Activated T-helper 2 cell treated with anti-CD3 and anti-CD28 coated beads, Interferon-gamma antibody, Interleukin-2, Interleukin-4, amounts not matched to agents 10 μg/mL and 5 μg/mL and 100 μg/mL, durations not matched to agents 14 hours and 24 hours and 36 hours (primary cell): Measurements from ENCODE around the gene COX7A2L. TPM values are rescaled to one million over a fixed set of nuclear protein-coding genes. Genes with fewer than 3 reads are reported as not detected.

Experiments used
- DNase-seq: peaks from one replicate; pipeline ENCODE4 v3.0.0; 2021; ENCODE audit warnings: low spot score
- H3K27ac Mint-ChIP-seq: one replicate; pipeline ENCODE4 v1.8.0; 2021; ENCODE audit warnings: mixed read lengths
- H3K27me3 Mint-ChIP-seq: one replicate; pipeline ENCODE4 v1.8.0; 2021; ENCODE audit warnings: low read depth, mixed read lengths
- H3K36me3 Mint-ChIP-seq: one replicate; pipeline ENCODE4 v1.8.0; 2021; ENCODE audit warnings: low read depth, mixed read lengths
- H3K4me1 Mint-ChIP-seq: one replicate; pipeline ENCODE4 v1.8.0; 2021; ENCODE audit warnings: low read depth, mixed read lengths
- H3K4me3 Mint-ChIP-seq: one replicate; pipeline ENCODE4 v1.8.0; 2021; ENCODE audit warnings: low read depth, mild to moderate bottlenecking, moderate library complexity, mixed read lengths
- H3K9me3 Mint-ChIP-seq: one replicate; pipeline ENCODE4 v1.8.0; 2021; ENCODE audit warnings: mixed read lengths
- intact Hi-C: fragments of 100-400 bp; cut with micrococcal nuclease; formaldehyde crosslinking; loops from one replicate; pipeline ENCODE4 v1.15.1; 2023
- total RNA-seq: library from RNA; stranded (reverse); gene quantifications from 2 replicates; pipeline ENCODE4 v1.2.3, GENCODE V29; 2022

The COX7A2L gene
- total RNA-seq, 1 donor from 2014 or later = 73.4 TPM

GRCh38 chr2:42332575-42332974 is 28.4 kb downstream of the COX7A2L start:
- Mint-ChIP-seq H3K27ac (no peak overlapping the region), H3K36me3 (peaks cover 70% of the 10 kb centered on the region)

GRCh38 chr2:42331569-42332284 is 29.3 kb downstream of the COX7A2L start:
- intact Hi-C loops = no loop called here
- no peak for DNase-seq
- H3K27me3 Mint-ChIP-seq = no peaks in the 10 kb centered on the region
- no peak overlapping the region for H3K27ac Mint-ChIP-seq
- peaks cover 71% of the 10 kb centered on the region for H3K36me3 Mint-ChIP-seq
- H3K4me1 Mint-ChIP-seq = peaks cover 6% of the 10 kb centered on the region
- H3K9me3 Mint-ChIP-seq = no peaks in the 10 kb centered on the region
- no peak overlapping the region for H3K4me3 Mint-ChIP-seq

More at GRCh38 chr2:42332575-42332974, 28.4 kb downstream of the COX7A2L start:
- H3K27me3 Mint-ChIP-seq = no peaks in the 10 kb centered on the region
- no peak for DNase-seq
- intact Hi-C loops = no loop called here
- no peak overlapping the region for H3K4me3 Mint-ChIP-seq
- H3K4me1 Mint-ChIP-seq = peaks cover 2% of the 10 kb centered on the region
- no peaks in the 10 kb centered on the region for H3K9me3 Mint-ChIP-seq

- H3K9me3 Mint-ChIP-seq = no peaks in the 10 kb centered on the region
- peaks cover 9% of the 10 kb centered on the region for H3K4me1 Mint-ChIP-seq
- no peaks in the 10 kb centered on the region for H3K27me3 Mint-ChIP-seq
- H3K27ac Mint-ChIP-seq = peak overlapping the region; percentile 46
- H3K36me3 Mint-ChIP-seq = peaks cover 73% of the 10 kb centered on the region
- H3K4me3 Mint-ChIP-seq = no peak overlapping the region
- DNase-seq = no peak
- intact Hi-C loops = loop anchor here (5.0 kb wide), 1 partner anchor 42 kb away; no protein-coding TSS in a partner anchor
Measured at GRCh38 chr2:42329736-42330135, 31.3 kb downstream of the COX7A2L start.

GRCh38 chr2:42328923-42329322 is 32.1 kb downstream of the COX7A2L start:
- intact Hi-C loops = loop anchor here (1.0 to 5.0 kb wide), 2 partner anchors 42 to 233 kb away; no protein-coding TSS in a partner anchor
- Mint-ChIP-seq H3K9me3 (no peaks in the 10 kb centered on the region), H3K36me3 (peaks cover 69% of the 10 kb centered on the region), H3K27me3 (no peaks in the 10 kb centered on the region), H3K27ac (no peak overlapping the region), H3K4me3 (no peak overlapping the region), H3K4me1 (peaks cover 9% of the 10 kb centered on the region)
- DNase-seq = no peak

GRCh38 chr2:42328148-42328833 is 32.7 kb downstream of the COX7A2L start:
- peaks cover 63% of the 10 kb centered on the region for H3K36me3 Mint-ChIP-seq
- no peak for DNase-seq
- intact Hi-C loops = loop anchor here (1.0 to 5.0 kb wide), 2 partner anchors 41 to 232 kb away; no protein-coding TSS in a partner anchor
- H3K9me3 Mint-ChIP-seq = no peaks in the 10 kb centered on the region
- no peak overlapping the region for H3K27ac Mint-ChIP-seq
- no peak overlapping the region for H3K4me3 Mint-ChIP-seq
- peaks cover 9% of the 10 kb centered on the region for H3K4me1 Mint-ChIP-seq
- no peaks in the 10 kb centered on the region for H3K27me3 Mint-ChIP-seq

- intact Hi-C loops = loop anchor here (5.0 kb wide), 1 partner anchor 40 kb away; no protein-coding TSS in a partner anchor
- no peak for DNase-seq
- peak overlapping the region; percentile 28 for H3K27ac Mint-ChIP-seq
Measured at GRCh38 chr2:42327125-42327524, 33.9 kb downstream of the COX7A2L start.

GRCh38 chr2:42325609-42326008 is 35.4 kb downstream of the COX7A2L start:
- no peaks in the 10 kb centered on the region for H3K27me3 Mint-ChIP-seq
- no peak overlapping the region for H3K4me3 Mint-ChIP-seq
- no peak for DNase-seq
- H3K36me3 Mint-ChIP-seq = peaks cover 62% of the 10 kb centered on the region
- H3K4me1 Mint-ChIP-seq = peaks cover 15% of the 10 kb centered on the region
- no peak overlapping the region for H3K27ac Mint-ChIP-seq
- intact Hi-C loops = loop anchor here (5.0 kb wide), 1 partner anchor 38 kb away; no protein-coding TSS in a partner anchor
- no peaks in the 10 kb centered on the region for H3K9me3 Mint-ChIP-seq

More at GRCh38 chr2:42327125-42327524, 33.9 kb downstream of the COX7A2L start:
- H3K36me3 Mint-ChIP-seq = peaks cover 63% of the 10 kb centered on the region
- peaks cover 11% of the 10 kb centered on the region for H3K4me1 Mint-ChIP-seq
- no peak overlapping the region for H3K4me3 Mint-ChIP-seq
- H3K9me3 Mint-ChIP-seq = no peaks in the 10 kb centered on the region
- no peaks in the 10 kb centered on the region for H3K27me3 Mint-ChIP-seq

GRCh38 chr2:42324949-42325348 is 36.1 kb downstream of the COX7A2L start:
- intact Hi-C loops = loop anchor here (5.0 kb wide), 1 partner anchor 38 kb away; no protein-coding TSS in a partner anchor
- Mint-ChIP-seq H3K4me3 (no peak overlapping the region), H3K27me3 (no peaks in the 10 kb centered on the region), H3K9me3 (no peaks in the 10 kb centered on the region), H3K27ac (no peak overlapping the region), H3K4me1 (peaks cover 16% of the 10 kb centered on the region), H3K36me3 (peaks cover 60% of the 10 kb centered on the region)
- no peak for DNase-seq

- Mint-ChIP-seq H3K27me3 (no peaks in the 10 kb centered on the region), H3K36me3 (peaks cover 54% of the 10 kb centered on the region), H3K4me3 (no peak overlapping the region), H3K9me3 (no peaks in the 10 kb centered on the region), H3K4me1 (peaks cover 16% of the 10 kb centered on the region), H3K27ac (no peak overlapping the region)
- no peak for DNase-seq
- intact Hi-C loops = no loop called here
Measured at GRCh38 chr2:42324244-42324643, 36.8 kb downstream of the COX7A2L start.

- H3K4me1 Mint-ChIP-seq = peaks cover 12% of the 10 kb centered on the region
- no peaks in the 10 kb centered on the region for H3K27me3 Mint-ChIP-seq
- DNase-seq = no peak
- peaks cover 52% of the 10 kb centered on the region for H3K36me3 Mint-ChIP-seq
- H3K27ac Mint-ChIP-seq = peak overlapping the region; percentile 21
- no peaks in the 10 kb centered on the region for H3K9me3 Mint-ChIP-seq
- no peak overlapping the region for H3K4me3 Mint-ChIP-seq
- intact Hi-C loops = no loop called here
Measured at GRCh38 chr2:42321452-42322064, 39.5 kb downstream of the COX7A2L start.

GRCh38 chr2:42319265-42319664 is 41.8 kb downstream of the COX7A2L start:
- peaks cover 14% of the 10 kb centered on the region for H3K4me1 Mint-ChIP-seq
- intact Hi-C loops = no loop called here

GRCh38 chr2:42317945-42318344 is 43.1 kb downstream of the COX7A2L start:
- Mint-ChIP-seq H3K36me3 (peaks cover 54% of the 10 kb centered on the region), H3K27ac (no peak overlapping the region), H3K9me3 (no peaks in the 10 kb centered on the region), H3K4me3 (no peak overlapping the region), H3K4me1 (peaks cover 14% of the 10 kb centered on the region), H3K27me3 (no peaks in the 10 kb centered on the region)
- intact Hi-C loops = no loop called here
- DNase-seq = no peak

More at GRCh38 chr2:42319265-42319664, 41.8 kb downstream of the COX7A2L start:
- H3K9me3 Mint-ChIP-seq = no peaks in the 10 kb centered on the region
- no peak overlapping the region for H3K27ac Mint-ChIP-seq
- H3K4me3 Mint-ChIP-seq = no peak overlapping the region
- peaks cover 57% of the 10 kb centered on the region for H3K36me3 Mint-ChIP-seq
- DNase-seq = no peak
- no peaks in the 10 kb centered on the region for H3K27me3 Mint-ChIP-seq
